ENCODE data around the gene CHCHD6. TPM values are rescaled to one million over a fixed set of nuclear protein-coding genes. Genes with fewer than 3 reads are reported as not detected.
A peak's percentile ranks its signal among the peaks of the same experiment; 100 is the strongest.

The CHCHD6 gene
- total RNA-seq, 1 donor from 2014 or later = 17.6 TPM

GRCh38 chr3:126668450-126669401 is 35.3 kb upstream of the CHCHD6 start:
- DNase-seq (ENCODE audit: extremely low read depth, low read depth, low spot score) = no peak

DNA sequence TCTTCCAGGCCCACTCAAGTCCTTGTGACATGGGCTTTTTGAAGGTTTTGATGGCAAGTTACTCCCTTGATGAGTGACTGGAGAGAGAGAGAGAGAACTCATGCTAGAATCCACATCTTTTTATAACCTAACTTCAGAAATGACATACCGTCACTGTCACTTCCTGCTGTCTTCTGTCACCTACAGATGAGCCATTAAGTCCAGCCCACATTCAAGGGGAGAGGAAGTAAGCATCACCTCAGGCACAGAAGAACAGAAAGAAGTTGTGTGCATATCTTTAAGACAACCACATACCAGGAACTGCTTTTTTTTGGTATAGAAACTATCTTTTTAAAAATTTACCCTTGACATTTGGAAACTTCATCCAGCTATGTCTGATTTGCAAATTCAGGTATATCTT is 32.5 kb upstream of the CHCHD6 start:
- DNase-seq (ENCODE audit: extremely low read depth, low read depth, low spot score) = no peak

DNA sequence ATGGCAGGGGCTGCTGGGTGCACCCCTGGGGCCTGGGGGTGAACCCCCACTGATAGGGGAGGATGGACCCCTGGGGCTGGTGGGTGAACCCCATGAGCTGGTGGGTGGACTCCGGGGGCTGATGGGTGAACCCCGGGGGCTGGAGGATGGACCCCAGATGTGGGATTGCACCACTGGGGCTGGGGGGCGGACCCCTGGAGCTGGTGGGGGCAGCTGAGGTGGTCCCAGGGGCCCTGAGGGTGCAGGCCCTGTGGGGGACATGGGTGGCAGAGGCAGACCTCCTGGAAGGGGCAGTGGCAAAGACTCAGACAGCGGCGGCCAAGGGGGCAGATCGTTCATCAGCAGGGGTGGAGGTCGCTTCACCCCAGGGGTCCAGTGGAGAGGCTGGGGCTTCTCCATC is 31.7 kb upstream of the CHCHD6 start:
- no peak for DNase-seq (ENCODE audit: extremely low read depth, low read depth, low spot score)

DNA sequence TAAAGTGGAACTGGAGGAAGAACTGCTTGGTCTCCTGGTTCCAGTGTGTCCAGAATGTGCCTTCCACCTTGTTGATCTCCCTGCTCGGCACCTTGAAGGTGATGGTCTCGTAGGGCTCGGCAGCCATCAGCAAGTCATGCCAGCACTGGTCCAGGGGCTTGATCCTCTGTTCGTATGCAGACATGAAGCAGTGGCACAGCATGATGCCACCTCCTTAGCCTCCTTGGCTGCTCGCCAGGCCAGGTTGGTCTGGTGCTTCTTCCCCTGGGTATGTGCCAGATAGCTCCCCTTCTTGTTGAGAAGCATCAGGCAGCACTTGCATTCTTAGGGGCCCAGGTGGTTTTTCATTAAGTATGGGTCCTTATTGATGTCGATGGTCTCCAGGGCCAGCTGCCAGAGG is 31.3 kb upstream of the CHCHD6 start:
- no peak for DNase-seq (ENCODE audit: extremely low read depth, low read depth, low spot score)

DNA sequence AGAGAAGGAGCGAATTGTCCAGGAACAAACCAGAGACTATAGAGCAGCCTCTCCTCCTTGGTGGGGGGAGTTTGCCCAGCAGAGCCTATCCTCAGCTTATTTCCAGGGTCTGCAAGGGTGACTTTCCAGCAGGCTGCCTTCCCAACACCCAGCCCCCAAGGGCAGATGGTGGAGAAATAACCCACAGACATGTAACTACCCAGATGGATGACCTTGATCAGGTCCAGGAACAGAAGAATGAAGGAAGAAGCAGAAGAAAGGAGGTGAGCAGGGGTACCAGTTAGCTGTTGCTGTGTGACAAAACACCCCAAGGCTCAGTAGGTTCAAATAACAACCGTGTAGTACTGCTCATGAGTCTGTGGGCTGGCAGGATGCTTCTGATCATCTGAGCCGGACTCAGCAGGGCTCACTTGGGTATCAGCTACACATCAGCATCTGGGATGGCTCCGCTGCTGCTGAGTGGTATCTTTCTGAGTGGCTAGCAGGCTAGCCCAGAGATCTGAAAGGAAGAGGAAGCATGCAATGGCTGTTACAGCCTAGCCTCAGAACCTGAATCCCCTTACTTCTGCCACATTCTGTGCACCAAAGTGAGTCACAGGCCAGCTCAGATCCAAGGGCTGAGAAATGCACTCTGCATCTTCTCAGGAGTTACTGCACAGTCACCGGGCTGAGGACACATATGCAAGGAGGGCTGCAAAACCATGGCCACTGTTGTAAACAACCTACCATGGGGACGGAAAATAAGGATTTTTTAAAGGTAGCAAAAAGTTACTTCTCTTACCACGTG is 26.9 kb upstream of the CHCHD6 start:
- DNase-seq (ENCODE audit: extremely low read depth, low read depth, low spot score) = no peak

DNA sequence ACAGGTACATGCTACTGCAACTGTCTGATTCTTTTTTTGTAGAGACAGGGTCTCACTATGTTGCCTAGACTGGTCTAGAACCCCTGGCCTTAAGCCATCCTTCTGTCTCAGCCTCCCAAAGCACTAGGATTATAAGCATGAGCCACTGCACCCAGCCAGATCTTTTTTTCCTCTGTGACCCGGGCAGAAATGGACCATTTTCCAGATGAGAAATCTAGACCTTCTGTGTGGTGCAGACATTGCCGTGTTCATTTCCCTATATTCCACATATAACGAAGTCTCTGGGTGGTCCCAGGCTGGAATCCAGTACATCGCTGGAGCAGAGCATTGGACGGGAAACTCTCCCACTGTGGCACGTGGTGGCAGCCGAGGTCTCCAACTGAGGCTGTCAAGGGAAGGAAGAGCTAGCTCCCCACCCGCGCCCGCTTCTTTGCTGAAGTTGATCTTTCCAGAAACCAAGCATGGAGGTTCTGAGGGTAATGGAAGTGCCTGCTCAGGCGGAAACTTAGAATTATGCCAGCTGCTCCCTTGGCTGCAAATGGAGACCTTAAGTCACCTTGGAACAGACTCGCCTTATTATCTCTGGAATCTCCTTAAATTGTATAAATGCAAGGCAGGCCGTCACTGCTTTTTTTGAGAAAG is 26.1 kb upstream of the CHCHD6 start:
- no peak for DNase-seq (ENCODE audit: extremely low read depth, low read depth, low spot score)

DNA sequence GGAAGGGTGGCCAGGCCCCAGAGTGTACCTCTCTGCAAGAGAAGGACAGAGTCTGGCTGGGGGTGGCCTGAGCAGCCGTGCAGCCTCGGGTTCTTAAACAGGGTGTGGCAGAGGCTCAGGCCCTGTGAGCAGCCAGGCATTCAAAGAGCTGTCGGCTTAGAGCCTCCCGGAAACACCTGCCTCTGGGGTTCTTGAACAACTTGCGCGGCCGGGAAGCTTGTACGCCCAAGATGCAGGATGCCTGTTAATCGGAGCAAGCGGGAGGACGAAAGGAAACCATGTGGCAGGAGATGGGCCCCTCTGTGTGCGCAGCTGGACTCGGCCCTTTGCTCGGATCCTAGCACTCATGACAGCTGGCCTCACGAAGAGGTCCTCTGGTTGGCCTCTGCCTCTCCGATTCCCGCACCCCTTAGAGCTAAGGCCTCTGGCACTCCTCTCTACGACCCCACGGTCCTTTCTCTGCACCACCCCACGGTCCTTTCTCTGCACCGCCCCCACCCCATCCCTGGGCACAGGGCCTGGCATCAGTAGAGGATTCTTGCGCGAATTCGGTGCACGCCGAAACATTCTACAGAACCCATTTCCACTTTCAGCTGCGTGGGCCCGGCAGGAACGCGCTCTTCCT is 25.2 kb upstream of the CHCHD6 start:
- no peak for DNase-seq (ENCODE audit: extremely low read depth, low read depth, low spot score)

DNA sequence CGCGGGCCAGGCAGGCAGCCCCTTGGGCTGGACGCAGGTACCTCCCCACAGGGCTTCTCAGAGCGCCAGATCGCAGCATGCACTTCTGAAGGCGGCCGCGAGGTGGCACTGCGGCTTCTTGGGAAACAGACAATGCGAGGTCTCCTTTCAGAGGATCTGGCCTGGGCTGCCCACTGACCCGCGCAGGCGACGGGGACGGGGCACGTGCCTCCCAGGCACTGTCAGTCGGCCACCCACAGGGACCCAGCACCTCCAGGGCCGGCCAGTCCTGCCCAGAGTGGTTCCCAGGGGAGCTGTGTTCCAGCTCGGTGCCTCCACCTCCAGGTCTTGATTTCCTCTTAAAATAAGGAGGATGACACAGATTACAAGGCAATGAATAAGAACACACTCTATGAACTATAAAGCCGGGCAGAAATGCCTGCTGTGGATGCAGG is 24.7 kb upstream of the CHCHD6 start:
- DNase-seq (ENCODE audit: extremely low read depth, low read depth, low spot score) = peak; percentile 22

GRCh38 chr3:126679831-126680666 is 24.0 kb upstream of the CHCHD6 start:
- DNase-seq (ENCODE audit: extremely low read depth, low read depth, low spot score) = no peak

- no peak for DNase-seq (ENCODE audit: extremely low read depth, low read depth, low spot score)
Measured at GRCh38 chr3:126680667-126681055, 23.4 kb upstream of the CHCHD6 start.

GRCh38 chr3:126682009-126682408 is 22.0 kb upstream of the CHCHD6 start:
- DNase-seq (ENCODE audit: extremely low read depth, low read depth, low spot score) = no peak

GRCh38 chr3:126683069-126683468 is 21.0 kb upstream of the CHCHD6 start:
- DNase-seq (ENCODE audit: extremely low read depth, low read depth, low spot score) = no peak

DNA sequence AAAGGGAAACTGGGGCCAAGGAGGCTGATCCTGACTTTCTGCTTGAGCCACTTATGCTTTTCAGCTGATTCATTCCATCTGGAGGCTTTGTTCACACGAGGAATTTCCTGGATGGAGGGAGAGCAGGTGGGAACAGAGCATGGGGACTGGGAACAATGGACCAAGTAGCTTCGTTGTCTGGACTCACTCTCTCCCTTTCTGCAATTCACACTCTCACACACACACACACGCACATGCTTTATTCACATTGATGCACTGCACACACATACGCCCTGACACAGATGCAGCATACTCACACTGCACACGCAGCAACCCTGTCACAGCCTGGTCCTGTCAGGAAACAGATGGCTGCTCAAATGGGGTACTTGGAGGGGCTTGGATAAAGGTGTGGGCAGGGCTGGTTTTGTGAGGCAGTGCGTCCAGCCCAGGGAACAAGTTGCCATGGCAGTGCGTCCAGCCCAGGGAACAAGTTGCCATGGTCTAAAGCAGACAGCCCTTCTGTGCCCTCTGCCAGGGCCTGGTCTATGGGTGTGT is 19.8 kb upstream of the CHCHD6 start:
- DNase-seq (ENCODE audit: extremely low read depth, low read depth, low spot score) = no peak

DNA sequence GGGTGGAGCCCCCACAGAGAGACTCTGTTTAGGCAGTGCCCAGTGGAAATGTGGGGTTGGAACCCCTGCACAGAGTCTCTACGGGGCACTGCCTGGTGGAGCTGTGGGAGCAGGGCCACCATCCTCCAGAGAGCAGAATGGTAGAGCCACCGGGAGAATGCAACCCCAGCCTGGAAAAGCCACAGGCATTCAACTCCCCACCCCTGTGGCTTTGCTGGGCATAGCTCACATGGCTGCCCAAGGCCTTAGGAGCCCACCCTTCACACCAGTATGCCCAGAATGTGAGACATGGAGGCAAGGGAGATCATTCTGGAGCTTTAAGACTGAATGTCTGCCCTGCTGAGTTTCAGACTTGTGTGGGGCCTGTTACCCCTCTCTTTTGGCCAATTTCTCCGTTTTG is 19.0 kb upstream of the CHCHD6 start:
- no peak for DNase-seq (ENCODE audit: extremely low read depth, low read depth, low spot score)

- no peak for DNase-seq (ENCODE audit: extremely low read depth, low read depth, low spot score)
Measured at GRCh38 chr3:126685493-126685892, 18.5 kb upstream of the CHCHD6 start.

DNA sequence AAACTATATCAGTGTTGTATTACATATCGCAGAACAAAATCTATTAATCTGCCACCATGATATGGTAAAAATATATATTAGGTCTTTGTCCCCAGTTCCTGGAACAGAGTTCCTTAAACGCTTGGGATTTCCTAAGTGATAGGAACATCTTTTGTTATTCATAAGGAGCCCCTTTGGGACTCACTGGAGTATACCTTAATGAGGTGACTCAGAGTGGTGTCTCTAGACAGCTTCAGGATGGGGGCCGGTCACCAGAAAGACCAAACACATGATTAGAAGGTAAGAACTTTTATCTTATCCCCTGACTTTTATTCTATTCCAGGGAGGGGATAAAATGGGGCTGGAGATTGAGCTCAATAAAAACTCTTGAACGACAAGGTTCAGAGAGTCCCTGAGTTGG is 12.3 kb upstream of the CHCHD6 start:
- no peak for DNase-seq (ENCODE audit: extremely low read depth, low read depth, low spot score)

- no peak for DNase-seq (ENCODE audit: extremely low read depth, low read depth, low spot score)
Measured at GRCh38 chr3:126692858-126693257, 11.2 kb upstream of the CHCHD6 start.

GRCh38 chr3:126693921-126694320 is 10.1 kb upstream of the CHCHD6 start:
- DNase-seq (ENCODE audit: extremely low read depth, low read depth, low spot score) = no peak

DNA sequence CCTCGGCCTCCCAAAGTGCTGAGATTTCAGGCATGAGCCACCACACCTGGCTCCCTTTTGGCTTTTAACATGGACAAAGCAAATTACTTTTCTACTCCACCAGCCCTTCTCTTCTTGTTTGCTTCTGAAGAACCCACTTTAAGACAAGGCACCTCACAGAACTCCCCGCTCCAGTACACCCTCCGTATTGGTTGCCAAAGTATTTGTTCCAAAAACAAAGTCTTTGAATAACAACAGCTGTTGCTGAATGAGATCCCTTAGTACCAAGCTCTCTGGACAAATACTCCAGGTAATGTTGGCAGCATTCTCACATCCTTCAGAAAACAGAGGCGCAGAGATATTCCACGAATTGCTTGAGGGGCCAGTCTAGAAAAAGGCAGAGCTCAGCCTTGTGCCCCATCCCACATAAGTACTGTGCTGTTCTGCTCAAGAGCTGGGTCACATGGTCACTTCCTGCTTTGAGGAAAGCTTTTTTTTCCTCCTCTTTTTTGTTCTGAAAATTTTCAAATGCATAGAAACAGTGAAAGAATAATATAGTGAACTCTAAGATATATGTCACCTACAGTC is 7.3 kb upstream of the CHCHD6 start:
- no peak for DNase-seq (ENCODE audit: extremely low read depth, low read depth, low spot score)
